Measurements from ENCODE around the gene ANKFY1.

The ANKFY1 gene

DNA sequence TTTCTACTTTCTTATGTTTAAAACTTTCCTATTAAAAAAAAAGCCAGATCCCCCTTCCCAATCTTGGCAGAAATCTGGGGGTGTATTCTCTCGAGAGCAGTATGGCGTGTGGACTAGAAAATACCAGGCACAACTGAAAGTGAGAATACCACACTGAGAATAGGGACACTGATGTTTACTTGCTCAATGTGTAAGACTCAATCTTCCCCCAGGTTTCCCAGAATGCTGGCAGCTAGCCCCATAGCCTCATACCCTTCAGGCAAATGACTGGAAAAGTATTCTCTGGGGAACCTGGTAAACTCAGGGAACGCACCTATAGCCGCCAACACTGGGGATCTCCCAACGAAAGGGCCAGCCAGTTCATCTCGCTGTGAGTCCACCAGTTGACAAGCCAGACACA lies 136.2 kb downstream of the ANKFY1 start:
- Histone ChIP-seq H3K27ac (no peak overlapping the region), H3K27me3 (ENCODE audit: insufficient read depth, low read depth, severe bottlenecking) (no peaks in the 10 kb centered on the region), H3K36me3 (peaks cover 14% of the 10 kb centered on the region), H3K4me3 (ENCODE audit: low read depth, low read length) (no peak overlapping the region), H3K9me3 (ENCODE audit: severe bottlenecking) (no peaks in the 10 kb centered on the region)
- TF ChIP-seq, protein P1, sequence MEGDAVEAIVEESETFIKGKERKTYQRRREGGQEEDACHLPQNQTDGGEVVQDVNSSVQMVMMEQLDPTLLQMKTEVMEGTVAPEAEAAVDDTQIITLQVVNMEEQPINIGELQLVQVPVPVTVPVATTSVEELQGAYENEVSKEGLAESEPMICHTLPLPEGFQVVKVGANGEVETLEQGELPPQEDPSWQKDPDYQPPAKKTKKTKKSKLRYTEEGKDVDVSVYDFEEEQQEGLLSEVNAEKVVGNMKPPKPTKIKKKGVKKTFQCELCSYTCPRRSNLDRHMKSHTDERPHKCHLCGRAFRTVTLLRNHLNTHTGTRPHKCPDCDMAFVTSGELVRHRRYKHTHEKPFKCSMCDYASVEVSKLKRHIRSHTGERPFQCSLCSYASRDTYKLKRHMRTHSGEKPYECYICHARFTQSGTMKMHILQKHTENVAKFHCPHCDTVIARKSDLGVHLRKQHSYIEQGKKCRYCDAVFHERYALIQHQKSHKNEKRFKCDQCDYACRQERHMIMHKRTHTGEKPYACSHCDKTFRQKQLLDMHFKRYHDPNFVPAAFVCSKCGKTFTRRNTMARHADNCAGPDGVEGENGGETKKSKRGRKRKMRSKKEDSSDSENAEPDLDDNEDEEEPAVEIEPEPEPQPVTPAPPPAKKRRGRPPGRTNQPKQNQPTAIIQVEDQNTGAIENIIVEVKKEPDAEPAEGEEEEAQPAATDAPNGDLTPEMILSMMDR (IDR thresholded peaks at IDR 0.05; ENCODE audit: low read depth, low read length) = no peak
- no peak for DNase-seq

DNA sequence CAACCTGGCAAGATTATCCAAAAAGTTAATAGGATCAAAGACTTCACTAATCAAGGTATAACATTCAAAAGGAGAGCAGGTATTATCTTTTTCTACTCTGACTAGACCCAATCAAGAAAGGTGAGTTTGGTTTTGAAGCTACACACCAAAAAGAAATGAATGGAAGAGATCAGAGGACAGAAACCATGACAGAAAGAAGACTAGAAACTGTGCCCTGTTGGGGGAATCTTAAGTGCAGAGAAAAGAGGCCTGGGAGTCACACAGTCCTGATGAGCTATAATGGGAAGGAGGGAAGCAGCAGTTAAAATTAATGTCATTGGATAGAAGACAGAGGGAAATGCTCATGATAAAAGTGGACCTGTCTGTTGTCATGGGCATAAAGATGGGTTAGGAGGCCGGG lies 138.2 kb downstream of the ANKFY1 start:
- no peaks in the 10 kb centered on the region for H3K27me3 ChIP-seq (ENCODE audit: insufficient read depth, low read depth, severe bottlenecking)
- H3K9me3 ChIP-seq (ENCODE audit: severe bottlenecking) = no peaks in the 10 kb centered on the region
- peaks cover 35% of the 10 kb centered on the region for H3K36me3 ChIP-seq
- no peak overlapping the region; the same call in 1 of the 2 replicates for H3K27ac ChIP-seq
- no peak overlapping the region for H3K4me3 ChIP-seq (ENCODE audit: low read depth, low read length)
- TF ChIP-seq, protein P1 (IDR thresholded peaks at IDR 0.05; ENCODE audit: low read depth, low read length) = no peak
- DNase-seq = no peak

DNA sequence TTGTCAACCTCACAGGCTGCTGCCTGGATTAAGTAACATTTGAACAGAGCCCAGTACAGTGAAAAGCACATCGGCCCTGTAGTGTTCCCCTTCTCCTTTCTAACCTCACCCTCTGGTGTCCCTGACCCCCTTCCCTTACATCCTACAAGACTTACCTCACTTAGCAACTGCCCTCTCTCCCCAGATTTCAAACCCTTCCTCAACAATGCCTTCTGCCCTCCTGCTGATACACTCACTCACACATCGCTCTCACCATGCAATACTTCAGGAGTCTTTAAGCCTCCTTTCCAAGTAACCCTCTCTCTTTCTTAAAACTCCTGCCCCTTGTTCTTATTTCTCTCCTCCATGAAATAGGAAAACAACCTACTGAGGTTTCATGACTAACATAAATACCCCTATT lies 138.8 kb downstream of the ANKFY1 start:
- H3K4me3 ChIP-seq (ENCODE audit: low read depth, low read length) = no peak overlapping the region
- DNase-seq = no peak
- H3K9me3 ChIP-seq (ENCODE audit: severe bottlenecking) = no peaks in the 10 kb centered on the region
- H3K36me3 ChIP-seq = peaks cover 40% of the 10 kb centered on the region
- H3K27me3 ChIP-seq (ENCODE audit: insufficient read depth, low read depth, severe bottlenecking) = no peaks in the 10 kb centered on the region
- peak overlapping the region; percentile 48 for H3K27ac ChIP-seq
- TF ChIP-seq, protein P1 (IDR thresholded peaks at IDR 0.05; ENCODE audit: low read depth, low read length) = no peak

DNA sequence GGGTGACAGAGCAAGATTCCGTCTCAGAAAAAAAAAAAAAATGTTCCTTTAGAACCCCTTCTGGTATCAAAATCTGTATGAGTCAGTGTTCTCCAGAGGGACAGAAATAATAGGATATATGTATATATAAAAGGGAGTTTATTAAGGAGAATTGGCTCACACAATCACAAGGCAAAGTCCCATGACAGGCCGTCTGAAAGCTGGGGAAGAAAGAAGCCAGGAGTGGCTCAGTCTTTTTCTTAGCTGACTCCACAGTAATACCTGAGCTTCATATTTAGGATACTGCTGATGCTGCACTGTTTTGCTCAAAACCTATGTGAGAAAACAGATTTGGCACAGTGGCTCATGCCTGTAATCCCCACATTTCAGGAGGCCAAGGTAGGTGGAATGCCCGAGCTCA lies 143.4 kb downstream of the ANKFY1 start:
- Histone ChIP-seq H3K27ac (no peak overlapping the region), H3K36me3 (peaks cover 70% of the 10 kb centered on the region), H3K27me3 (ENCODE audit: insufficient read depth, low read depth, severe bottlenecking) (no peaks in the 10 kb centered on the region), H3K4me3 (ENCODE audit: low read depth, low read length) (no peak overlapping the region), H3K9me3 (ENCODE audit: severe bottlenecking) (no peaks in the 10 kb centered on the region)
- TF ChIP-seq, protein P1 (IDR thresholded peaks at IDR 0.05; ENCODE audit: low read depth, low read length) = no peak
- DNase-seq = no peak

DNA sequence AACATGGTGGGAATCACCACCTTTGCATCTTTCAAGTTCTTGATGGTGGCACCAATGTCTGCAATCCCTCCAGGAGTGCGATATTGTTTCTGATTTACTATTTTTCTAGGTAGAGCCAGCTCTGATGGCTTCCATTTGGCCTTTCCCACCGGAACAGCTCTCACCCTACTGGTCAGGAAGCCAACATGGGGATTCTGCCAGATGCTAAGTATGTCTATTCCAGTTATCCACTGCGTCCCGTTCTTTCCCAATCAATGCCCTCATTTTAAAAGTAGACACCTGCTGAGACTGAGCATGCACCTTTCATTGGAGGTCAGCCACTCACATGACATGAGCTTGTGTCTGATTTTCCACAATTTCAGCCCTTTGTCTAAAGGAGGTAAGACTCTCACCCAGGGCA lies 144.5 kb downstream of the ANKFY1 start:
- no peak for DNase-seq
- Histone ChIP-seq H3K4me3 (ENCODE audit: low read depth, low read length) (no peak overlapping the region), H3K27ac (no peak overlapping the region), H3K27me3 (ENCODE audit: insufficient read depth, low read depth, severe bottlenecking) (no peaks in the 10 kb centered on the region), H3K36me3 (peaks cover 75% of the 10 kb centered on the region), H3K9me3 (ENCODE audit: severe bottlenecking) (no peaks in the 10 kb centered on the region)
- TF ChIP-seq, protein P1 (IDR thresholded peaks at IDR 0.05; ENCODE audit: low read depth, low read length) = no peak

DNA sequence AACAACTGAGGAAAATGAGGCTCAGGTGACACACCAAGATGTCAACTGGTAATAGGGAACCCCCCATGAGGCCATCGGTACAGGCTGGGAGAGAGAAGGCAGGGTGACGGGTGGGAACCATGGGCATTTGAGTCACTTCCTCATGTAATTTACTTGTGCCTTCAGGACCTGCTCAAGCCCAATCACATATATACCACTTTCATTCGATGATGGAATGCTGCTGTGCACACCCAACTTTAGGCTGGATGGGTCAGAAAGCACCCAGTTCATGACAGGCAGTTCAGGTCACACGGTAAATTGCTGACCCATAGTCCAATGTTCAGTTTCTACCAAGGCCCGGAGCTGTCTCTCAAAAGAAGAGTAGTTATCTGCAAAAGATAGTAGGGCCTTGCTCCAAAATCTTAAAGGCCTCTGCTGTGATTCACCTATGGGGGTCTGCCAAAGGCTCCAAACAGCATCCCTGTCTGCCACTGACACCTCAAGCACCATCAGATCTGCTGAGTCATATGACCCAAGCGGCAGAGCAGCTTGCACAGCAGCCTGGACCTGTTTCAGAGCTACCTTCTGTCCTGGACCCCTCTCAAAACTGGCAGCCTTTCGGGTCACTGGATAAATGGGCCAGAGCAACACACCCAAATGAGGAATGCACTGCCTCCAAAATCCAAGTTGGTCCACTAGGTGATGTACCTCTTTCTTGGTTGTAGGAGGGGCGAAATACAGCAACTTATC lies 145.6 kb downstream of the ANKFY1 start:
- Histone ChIP-seq H3K36me3 (peaks cover 76% of the 10 kb centered on the region), H3K9me3 (ENCODE audit: severe bottlenecking) (no peaks in the 10 kb centered on the region), H3K27ac (no peak overlapping the region), H3K4me3 (ENCODE audit: low read depth, low read length) (no peak overlapping the region), H3K27me3 (ENCODE audit: insufficient read depth, low read depth, severe bottlenecking) (no peaks in the 10 kb centered on the region)
- DNase-seq = no peak
- TF ChIP-seq, protein P1 (IDR thresholded peaks at IDR 0.05; ENCODE audit: low read depth, low read length) = no peak
